Pancreas (tissue), 10 donors: Measurements from ENCODE around the gene NLRP5. TPM values are rescaled to one million over a fixed set of nuclear protein-coding genes. Genes with fewer than 3 reads are reported as not detected.

Experiments
- ATAC-seq, 4 donors: fragments of 200-7000 bp; cut with Tn5 transposase; one replicate each; pipeline versions ENCODE4 v1.8.0 to v1.9.1; 2020; ENCODE audit warnings: mild to moderate bottlenecking in 4 of 4, moderate library complexity in 4 of 4
- DNase-seq, 6 donors: peaks; one replicate each; pipeline ENCODE4 v3.0.0-alpha.2; 2020
- FAIRE-seq: peaks from 2 replicates; lab custom pipeline; 2012; peaks lifted over from hg19 to GRCh38; lab: Jason Lieb, UNC
- H3K27ac ChIP-seq, 4 donors: fragments of 200-600 bp; sonication (generic); 1 replicate in 3 of 4; 2 replicates in 1 of 4; pipeline versions ENCODE4 v1.5.0 to v1.8.0; 2020
- H3K27me3 ChIP-seq, 4 donors: fragments of 200-600 bp; one replicate each; pipeline ENCODE4 v1.8.0; 2021
- H3K36me3 ChIP-seq, 3 donors: fragments of 200-600 bp; sonication (generic) in 1 of 3; one replicate each; pipeline versions ENCODE4 v1.5.0 to v1.8.0; 2020 to 2021
- H3K4me1 ChIP-seq, 3 donors: fragments of 200-600 bp; one replicate each; pipeline ENCODE4 v1.8.0; 2021
- H3K4me3 ChIP-seq, 4 donors: fragments of 200-600 bp; sonication (generic) in 2 of 4; one replicate each; pipeline versions ENCODE4 v1.5.0 to v1.8.0; 2020 to 2021
- H3K9me3 ChIP-seq, 4 donors: fragments of 200-600 bp; one replicate each; pipeline ENCODE4 v1.8.0; 2021
- CTCF ChIP-seq, 4 donors: fragments of 200-600 bp; sonication (generic) in 3 of 4; IDR thresholded peaks; one replicate each; pipeline versions ENCODE4 v1.5.0 to v1.8.0; 2021; ENCODE audit warnings: antibody characterized with exemption in 4 of 4
- WGBS, 2 donors: extraction: QIAGEN DNeasy Blood & Tissue Kit; methylation state at CpG; one replicate each; pipeline ENCODE4 v1.1.7; 2013; 5-methylcytosine and 5-hydroxymethylcytosine counted together
- intact Hi-C, 3 donors: fragments of 100-400 bp; cut with DNase I; formaldehyde crosslinking; loops; one replicate each; pipeline versions ENCODE4 v1.11.1 to v1.14.2; 2022
- polyA plus RNA-seq, 2 donors: library from polyadenylated mRNA; stranded (reverse); fragments of 200-250 nt; gene quantifications; one replicate each; pipeline ENCODE4 v1.2.3, GENCODE V29; 2013
- total RNA-seq, 6 donors: library from RNA; stranded (reverse); fragmentation: NEBNext Ultra II Directional in 4 of 6; extraction: Animal tissue kit (Norgen Biotek cat#: 25700) in 4 of 6; gene quantifications; one replicate each; pipeline versions ENCODE4 v1.2.1 to v1.2.4, GENCODE V29; 2021 to 2023
- donor health status: healthy with polysubstance abuse.
- donor health status: DM: no; HTN: no; CAD: no; lungs with moderate emphysema.
- donor health status: DM: no; HTN: no; CAD: no.
- donor health status: control.
- donor health status: control.
- donor health status: Bipolar disorder and iron deficiency.
- donor health status: DM: yes; HTN: yes; CAD: no.
- donor health status: DM: no; HTN: no; CAD: no.
- donor health status: DM: no; HTN: no; CAD: no.
- donor health status: DM: yes; HTN: yes; CAD: no.

The NLRP5 gene
- total and polyA plus RNA-seq, 8 donors = not detected

DNA sequence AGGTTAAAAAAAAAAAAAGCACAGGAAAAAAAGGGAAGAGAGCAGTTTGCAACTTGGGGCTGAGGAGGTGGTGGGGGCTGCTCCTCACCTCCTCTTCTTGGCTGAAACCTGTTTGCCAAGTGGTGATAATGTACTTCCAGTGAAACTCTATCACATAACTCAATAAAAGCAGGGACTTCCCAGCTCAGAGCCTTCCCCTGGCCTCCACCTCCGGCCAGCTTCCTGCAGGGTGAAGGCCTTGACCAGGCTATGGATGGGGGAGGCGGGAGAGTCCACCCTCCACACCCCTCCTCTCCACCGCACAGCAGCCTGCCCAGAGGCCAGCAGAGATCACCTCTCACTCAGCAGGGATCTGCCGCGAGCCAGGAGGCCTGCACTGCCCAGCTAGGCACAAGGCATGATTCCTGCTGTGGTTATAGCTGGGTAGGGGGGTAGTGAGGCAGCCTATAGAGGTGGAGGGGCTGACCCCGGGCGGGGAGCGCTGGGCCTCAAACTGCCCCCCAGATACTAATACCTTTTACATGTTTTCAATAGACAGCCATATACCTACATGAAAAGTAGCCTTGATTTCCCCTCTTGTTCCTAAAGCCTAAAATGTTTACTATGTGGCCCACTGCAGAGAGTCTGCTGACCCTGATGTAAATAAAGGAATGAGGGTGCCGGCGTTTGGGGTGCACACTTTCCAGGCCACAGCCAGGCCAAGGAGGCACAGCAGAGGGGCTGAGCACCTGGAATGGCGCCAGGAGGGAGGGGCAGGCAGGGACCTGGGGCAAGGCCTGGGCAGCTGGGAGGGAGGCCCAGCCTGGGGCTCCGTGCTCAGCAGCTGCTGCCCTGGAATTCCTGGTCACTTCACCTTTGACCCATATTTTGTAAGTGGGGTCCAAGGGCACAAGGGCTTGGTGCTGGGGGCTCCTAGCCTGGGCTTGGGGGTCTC, 124.2 kb downstream of the NLRP5 start:
- Histone ChIP-seq H3K9me3 (no peaks in the 10 kb centered on the region), H3K4me3 (no peak overlapping the region), H3K27me3 (no peaks in the 10 kb centered on the region), H3K27ac (peak overlapping the region; percentile 60 to 74 (median 69)), H3K36me3 (no peaks in the 10 kb centered on the region), H3K4me1 (peaks cover 43 to 56% (median 50%) of the 10 kb centered on the region in 3 donors)
- peak; percentile 66 to 85 (median 78) for ATAC-seq
- DNase-seq = peak; percentile 58 to 84 (median 76)
- FAIRE-seq = no peak
- 11 to 13% methylated on average over 12 of the region's 12 CpGs for WGBS, 2 donors
- intact Hi-C loops = no loop called here
- TF ChIP-seq CTCF (IDR thresholded peaks at IDR 0.05) = no peak

Other genes with a start within 250 kb of the NLRP5 start
- under 1 TPM in 2 of 6 donors, not detected in 4; 0.09 to 0.12 TPM for gene NLRP9, start 248.4 kb upstream of the NLRP5 start, total RNA-seq
- gene NLRP9, start 248.4 kb upstream of the NLRP5 start, polyA plus RNA-seq = under 1 TPM; 0.04 to 0.05 TPM
- under 1 TPM in 2 of 6 donors, not detected in 4; 0.17 to 0.75 TPM for gene RFPL4A, start 227.7 kb upstream of the NLRP5 start, total RNA-seq
- under 1 TPM in 1 of 2 donors, not detected in 1; 0.70 TPM for gene RFPL4A, start 227.7 kb upstream of the NLRP5 start, polyA plus RNA-seq
- not detected for gene RFPL4AL1, start 217.7 kb upstream of the NLRP5 start, total RNA-seq
- gene RFPL4AL1, start 217.7 kb upstream of the NLRP5 start, polyA plus RNA-seq = not detected
- gene NLRP11, start 154.8 kb upstream of the NLRP5 start, total RNA-seq = under 1 TPM in 5 of 6 donors, not detected in 1; 0.06 to 0.22 (median 0.14) TPM
- under 1 TPM; 0.04 to 0.09 TPM for gene NLRP11, start 154.8 kb upstream of the NLRP5 start, polyA plus RNA-seq
- not detected for gene NLRP4, start 150.2 kb upstream of the NLRP5 start, total RNA-seq
- not detected for gene NLRP4, start 150.2 kb upstream of the NLRP5 start, polyA plus RNA-seq
- gene NLRP13, start 54.4 kb upstream of the NLRP5 start, total RNA-seq = not detected
- gene NLRP13, start 54.4 kb upstream of the NLRP5 start, polyA plus RNA-seq = under 1 TPM in 1 of 2 donors, not detected in 1; 0.02 TPM
- not detected for gene NLRP8, start 38.9 kb upstream of the NLRP5 start, total RNA-seq
- gene NLRP8, start 38.9 kb upstream of the NLRP5 start, polyA plus RNA-seq = not detected
- gene ZNF787, start 134.5 kb downstream of the NLRP5 start, total RNA-seq = 10 to 100 TPM; 22.1 to 41.9 (median 25.6) TPM
- gene ZNF787, start 134.5 kb downstream of the NLRP5 start, polyA plus RNA-seq = 10 to 100 TPM; 13.6 to 31.1 TPM
- 10 to 100 TPM; 27.9 to 47.9 (median 32.5) TPM for gene ZNF444, start 154.5 kb downstream of the NLRP5 start, total RNA-seq
- gene ZNF444, start 154.5 kb downstream of the NLRP5 start, polyA plus RNA-seq = 10 to 100 TPM; 67.5 to 99.0 TPM
- not detected for gene GALP, start 189.2 kb downstream of the NLRP5 start, total RNA-seq
- gene GALP, start 189.2 kb downstream of the NLRP5 start, polyA plus RNA-seq = not detected
- gene ZSCAN5B, start 211.0 kb downstream of the NLRP5 start, total RNA-seq = not detected
- gene ZSCAN5B, start 211.0 kb downstream of the NLRP5 start, polyA plus RNA-seq = under 1 TPM in 1 of 2 donors, not detected in 1; 0.07 TPM
- gene ZSCAN5C, start 215.5 kb downstream of the NLRP5 start, total RNA-seq = not detected
- gene ZSCAN5C, start 215.5 kb downstream of the NLRP5 start, polyA plus RNA-seq = not detected